Measurements from ENCODE around the gene HOXC4. TPM values are rescaled to one million over a fixed set of nuclear protein-coding genes. Genes with fewer than 3 reads are reported as not detected.

The HOXC4 gene
- polyA plus RNA-seq, 3 donors: not detected

DNA sequence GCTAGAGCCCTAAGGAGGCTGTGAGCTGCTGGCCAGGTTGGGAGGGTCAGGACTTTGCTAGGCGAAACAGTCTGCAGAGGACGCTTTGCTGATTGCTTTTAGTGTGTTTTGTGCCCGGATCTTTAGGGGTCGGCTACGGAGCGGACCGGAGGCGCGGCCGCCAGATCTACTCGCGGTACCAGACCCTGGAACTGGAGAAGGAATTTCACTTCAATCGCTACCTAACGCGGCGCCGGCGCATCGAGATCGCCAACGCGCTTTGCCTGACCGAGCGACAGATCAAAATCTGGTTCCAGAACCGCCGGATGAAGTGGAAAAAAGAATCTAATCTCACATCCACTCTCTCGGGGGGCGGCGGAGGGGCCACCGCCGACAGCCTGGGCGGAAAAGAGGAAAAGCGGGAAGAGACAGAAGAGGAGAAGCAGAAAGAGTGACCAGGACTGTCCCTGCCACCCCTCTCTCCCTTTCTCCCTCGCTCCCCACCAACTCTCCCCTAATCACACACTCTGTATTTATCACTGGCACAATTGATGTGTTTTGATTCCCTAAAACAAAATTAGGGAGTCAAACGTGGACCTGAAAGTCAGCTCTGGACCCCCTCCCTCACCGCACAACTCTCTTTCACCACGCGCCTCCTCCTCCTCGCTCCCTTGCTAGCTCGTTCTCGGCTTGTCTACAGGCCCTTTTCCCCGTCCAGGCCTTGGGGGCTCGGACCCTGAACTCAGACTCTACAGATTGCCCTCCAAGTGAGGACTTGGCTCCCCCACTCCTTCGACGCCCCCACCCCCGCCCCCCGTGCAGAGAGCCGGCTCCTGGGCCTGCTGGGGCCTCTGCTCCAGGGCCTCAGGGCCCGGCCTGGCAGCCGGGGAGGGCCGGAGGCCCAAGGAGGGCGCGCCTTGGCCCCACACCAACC, 23.9 kb upstream of the HOXC4 start:
- TF ChIP-seq, protein P1, sequence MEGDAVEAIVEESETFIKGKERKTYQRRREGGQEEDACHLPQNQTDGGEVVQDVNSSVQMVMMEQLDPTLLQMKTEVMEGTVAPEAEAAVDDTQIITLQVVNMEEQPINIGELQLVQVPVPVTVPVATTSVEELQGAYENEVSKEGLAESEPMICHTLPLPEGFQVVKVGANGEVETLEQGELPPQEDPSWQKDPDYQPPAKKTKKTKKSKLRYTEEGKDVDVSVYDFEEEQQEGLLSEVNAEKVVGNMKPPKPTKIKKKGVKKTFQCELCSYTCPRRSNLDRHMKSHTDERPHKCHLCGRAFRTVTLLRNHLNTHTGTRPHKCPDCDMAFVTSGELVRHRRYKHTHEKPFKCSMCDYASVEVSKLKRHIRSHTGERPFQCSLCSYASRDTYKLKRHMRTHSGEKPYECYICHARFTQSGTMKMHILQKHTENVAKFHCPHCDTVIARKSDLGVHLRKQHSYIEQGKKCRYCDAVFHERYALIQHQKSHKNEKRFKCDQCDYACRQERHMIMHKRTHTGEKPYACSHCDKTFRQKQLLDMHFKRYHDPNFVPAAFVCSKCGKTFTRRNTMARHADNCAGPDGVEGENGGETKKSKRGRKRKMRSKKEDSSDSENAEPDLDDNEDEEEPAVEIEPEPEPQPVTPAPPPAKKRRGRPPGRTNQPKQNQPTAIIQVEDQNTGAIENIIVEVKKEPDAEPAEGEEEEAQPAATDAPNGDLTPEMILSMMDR (IDR thresholded peaks at IDR 0.05): no peak
- H3K4me1 Mint-ChIP-seq: peaks cover 21% of the 10 kb centered on the region
- Histone ChIP-seq H2AFZ (ENCODE audit: insufficient read depth, low read depth, low read length, poor library complexity, severe bottlenecking) (no peak overlapping the region), H3K9ac (ENCODE audit: insufficient read depth, low read length, poor library complexity, severe bottlenecking) (no peak overlapping the region), H3K4me3 (replicated peaks in 1 of 3; ENCODE audit: low read depth in 2 of 3, low read length in 3 of 3) (no peak overlapping the region), H3K36me3 (replicated peaks in 1 of 2; ENCODE audit: control insufficient read depth in 1 of 2, insufficient read depth in 2 of 2, low read length in 2 of 2) (no peaks in the 10 kb centered on the region), H3K27ac (ENCODE audit: low read depth in 1 of 2, low read length in 2 of 2) (no peak overlapping the region), H3K4me1 (ENCODE audit: control insufficient read depth in 1 of 2, insufficient read depth in 2 of 2, low read length in 2 of 2) (no peaks in the 10 kb centered on the region), H3K4me2 (replicated peaks; ENCODE audit: extremely low read depth, low read length, poor library complexity, severe bottlenecking) (no peak overlapping the region), H4K20me1 (ENCODE audit: insufficient read depth, low read length) (no peaks in the 10 kb centered on the region), H3K79me2 (ENCODE audit: insufficient read depth, low read length) (no peaks in the 10 kb centered on the region), H3K27me3 (ENCODE audit: control insufficient read depth in 2 of 2, insufficient read depth in 2 of 2, low read length in 2 of 2) (peaks cover 88 to 99% of the 10 kb centered on the region in 2 donors), H3K9me3 (replicated peaks in 1 of 2; ENCODE audit: control insufficient read depth in 1 of 2, insufficient read depth in 1 of 2, low read length in 2 of 2) (peaks cover 26 to 46% of the 10 kb centered on the region in 2 donors)
- peak overlapping the region in 1 of 2 donors; percentile 76 for H3K4me3 Mint-ChIP-seq
- intact Hi-C loops (cut with micrococcal nuclease): loop anchor here in 1 of 2 donors (10.0 kb wide), 1 partner anchor 55 kb away; the partner anchor contains the start of genes HOTAIR and HOXC11
- 14% methylated on average over 23 of the region's 53 CpGs for WGBS (ENCODE audit: insufficient coverage)
- no peak overlapping the region for H3K27ac Mint-ChIP-seq
- peaks cover 6 to 35% (median 28%) of the 10 kb centered on the region in 7 donors for H3K9me3 Mint-ChIP-seq
- H3K36me3 Mint-ChIP-seq: peaks cover 5 to 19% of the 10 kb centered on the region in 2 donors
- DNase-seq: no peak
- H3K27me3 Mint-ChIP-seq (ENCODE audit: low read depth in 3 of 3): peaks cover 93 to 97% (median 96%) of the 10 kb centered on the region in 3 donors

DNA sequence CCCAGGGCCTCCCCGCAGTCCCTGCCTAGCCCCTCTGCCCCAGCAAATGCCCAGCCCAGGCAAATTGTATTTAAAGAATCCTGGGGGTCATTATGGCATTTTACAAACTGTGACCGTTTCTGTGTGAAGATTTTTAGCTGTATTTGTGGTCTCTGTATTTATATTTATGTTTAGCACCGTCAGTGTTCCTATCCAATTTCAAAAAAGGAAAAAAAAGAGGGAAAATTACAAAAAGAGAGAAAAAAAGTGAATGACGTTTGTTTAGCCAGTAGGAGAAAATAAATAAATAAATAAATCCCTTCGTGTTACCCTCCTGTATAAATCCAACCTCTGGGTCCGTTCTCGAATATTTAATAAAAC, 23.2 kb upstream of the HOXC4 start:
- peak overlapping the region in 1 of 2 donors; percentile 68 for H3K4me3 Mint-ChIP-seq
- no peaks in the 10 kb centered on the region for H3K79me2 ChIP-seq (ENCODE audit: insufficient read depth, low read length)
- intact Hi-C loops (cut with micrococcal nuclease): loop anchor here in 1 of 2 donors (10.0 kb wide), 1 partner anchor 56 kb away; the partner anchor contains the start of genes HOTAIR and HOXC11

More for the DNA sequence above, 23.2 kb upstream of the HOXC4 start:
- no peak for DNase-seq
- Mint-ChIP-seq H3K9me3 (peaks cover 6 to 40% (median 30%) of the 10 kb centered on the region in 7 donors), H3K36me3 (peaks cover 5 to 22% of the 10 kb centered on the region in 2 donors), H3K27me3 (ENCODE audit: low read depth in 3 of 3) (peaks cover 93 to 98% (median 96%) of the 10 kb centered on the region in 3 donors), H3K27ac (no peak overlapping the region), H3K4me1 (peaks cover 21% of the 10 kb centered on the region)
- Histone ChIP-seq H3K27ac (ENCODE audit: low read depth in 1 of 2, low read length in 2 of 2) (no peak overlapping the region), H3K27me3 (ENCODE audit: control insufficient read depth in 2 of 2, insufficient read depth in 2 of 2, low read length in 2 of 2) (peaks cover 88 to 99% of the 10 kb centered on the region in 2 donors), H3K9ac (ENCODE audit: insufficient read depth, low read length, poor library complexity, severe bottlenecking) (no peak overlapping the region), H3K4me2 (replicated peaks; ENCODE audit: extremely low read depth, low read length, poor library complexity, severe bottlenecking) (no peak overlapping the region), H3K36me3 (replicated peaks in 1 of 2; ENCODE audit: control insufficient read depth in 1 of 2, insufficient read depth in 2 of 2, low read length in 2 of 2) (no peaks in the 10 kb centered on the region), H4K20me1 (ENCODE audit: insufficient read depth, low read length) (no peaks in the 10 kb centered on the region), H2AFZ (ENCODE audit: insufficient read depth, low read depth, low read length, poor library complexity, severe bottlenecking) (no peak overlapping the region), H3K9me3 (replicated peaks in 1 of 2; ENCODE audit: control insufficient read depth in 1 of 2, insufficient read depth in 1 of 2, low read length in 2 of 2) (peaks cover 26 to 52% of the 10 kb centered on the region in 2 donors), H3K4me1 (ENCODE audit: control insufficient read depth in 1 of 2, insufficient read depth in 2 of 2, low read length in 2 of 2) (no peaks in the 10 kb centered on the region), H3K4me3 (replicated peaks in 1 of 3; ENCODE audit: low read depth in 2 of 3, low read length in 3 of 3) (no peak overlapping the region)
- TF ChIP-seq, protein P1 (IDR thresholded peaks at IDR 0.05): no peak
- no CpG with 5 or more reads among the region's 7 CpGs for WGBS (ENCODE audit: insufficient coverage)

All from CD14-positive monocyte (primary cell).